ENCODE data around the gene NRXN2.

The NRXN2 gene

GRCh38 chr11:64719406-64719805 is 3.6 kb downstream of the NRXN2 start:
- H3K4me1 ChIP-seq (ENCODE audit: control insufficient read depth, insufficient read depth, low read length): no peaks in the 10 kb centered on the region
- H3K4me3 ChIP-seq (ENCODE audit: insufficient read depth, low read depth, low read length): no peak overlapping the region
- 92 to 95% methylated on average over 10 of the region's 10 CpGs for WGBS, 2 experiments
- no peaks in the 10 kb centered on the region for H3K9me3 ChIP-seq (ENCODE audit: control insufficient read depth, low read length)
- no peaks in the 10 kb centered on the region for H3K36me3 ChIP-seq (ENCODE audit: control insufficient read depth, insufficient read depth, low read length)
- H3K27me3 ChIP-seq (ENCODE audit: control insufficient read depth, insufficient read depth, low read length, poor library complexity, severe bottlenecking): peaks cover 55% of the 10 kb centered on the region
- H3K27ac ChIP-seq (ENCODE audit: insufficient read depth, low read depth, low read length, poor library complexity, severe bottlenecking): no peak overlapping the region

GRCh38 chr11:64718780-64719124 is 4.2 kb downstream of the NRXN2 start:
- 86 to 92% methylated on average over 4 of the region's 4 CpGs for WGBS, 2 experiments
- no peaks in the 10 kb centered on the region for H3K4me1 ChIP-seq (ENCODE audit: control insufficient read depth, insufficient read depth, low read length)
- no peaks in the 10 kb centered on the region for H3K36me3 ChIP-seq (ENCODE audit: control insufficient read depth, insufficient read depth, low read length)
- no peaks in the 10 kb centered on the region for H3K9me3 ChIP-seq (ENCODE audit: control insufficient read depth, low read length)
- no peak overlapping the region for H3K4me3 ChIP-seq (ENCODE audit: insufficient read depth, low read depth, low read length)
- H3K27ac ChIP-seq (ENCODE audit: insufficient read depth, low read depth, low read length, poor library complexity, severe bottlenecking): no peak overlapping the region
- H3K27me3 ChIP-seq (ENCODE audit: control insufficient read depth, insufficient read depth, low read length, poor library complexity, severe bottlenecking): peaks cover 62% of the 10 kb centered on the region

- no peaks in the 10 kb centered on the region for H3K4me1 ChIP-seq (ENCODE audit: control insufficient read depth, insufficient read depth, low read length)
- no peaks in the 10 kb centered on the region for H3K36me3 ChIP-seq (ENCODE audit: control insufficient read depth, insufficient read depth, low read length)
- H3K27me3 ChIP-seq (ENCODE audit: control insufficient read depth, insufficient read depth, low read length, poor library complexity, severe bottlenecking): peaks cover 67% of the 10 kb centered on the region
- no peak overlapping the region for H3K27ac ChIP-seq (ENCODE audit: insufficient read depth, low read depth, low read length, poor library complexity, severe bottlenecking)
- no peak overlapping the region for H3K4me3 ChIP-seq (ENCODE audit: insufficient read depth, low read depth, low read length)
- H3K9me3 ChIP-seq (ENCODE audit: control insufficient read depth, low read length): no peaks in the 10 kb centered on the region
- WGBS, 2 experiments: 90% methylated on average over 15 of the region's 15 CpGs
Observed at GRCh38 chr11:64718084-64718779, 4.8 kb downstream of the NRXN2 start.

GRCh38 chr11:64717268-64717578 is 5.8 kb downstream of the NRXN2 start:
- H3K4me3 ChIP-seq (ENCODE audit: insufficient read depth, low read depth, low read length): no peak overlapping the region
- H3K27me3 ChIP-seq (ENCODE audit: control insufficient read depth, insufficient read depth, low read length, poor library complexity, severe bottlenecking): peaks cover 72% of the 10 kb centered on the region
- no peaks in the 10 kb centered on the region for H3K9me3 ChIP-seq (ENCODE audit: control insufficient read depth, low read length)
- no peak overlapping the region for H3K27ac ChIP-seq (ENCODE audit: insufficient read depth, low read depth, low read length, poor library complexity, severe bottlenecking)
- no peaks in the 10 kb centered on the region for H3K4me1 ChIP-seq (ENCODE audit: control insufficient read depth, insufficient read depth, low read length)
- 77 to 84% methylated on average over 4 of the region's 4 CpGs for WGBS, 2 experiments
- H3K36me3 ChIP-seq (ENCODE audit: control insufficient read depth, insufficient read depth, low read length): no peaks in the 10 kb centered on the region

- Histone ChIP-seq H3K36me3 (ENCODE audit: control insufficient read depth, insufficient read depth, low read length) (no peaks in the 10 kb centered on the region), H3K27ac (ENCODE audit: insufficient read depth, low read depth, low read length, poor library complexity, severe bottlenecking) (no peak overlapping the region), H3K4me3 (ENCODE audit: insufficient read depth, low read depth, low read length) (no peak overlapping the region), H3K4me1 (ENCODE audit: control insufficient read depth, insufficient read depth, low read length) (no peaks in the 10 kb centered on the region), H3K27me3 (ENCODE audit: control insufficient read depth, insufficient read depth, low read length, poor library complexity, severe bottlenecking) (peaks cover 72% of the 10 kb centered on the region), H3K9me3 (ENCODE audit: control insufficient read depth, low read length) (no peaks in the 10 kb centered on the region)
- WGBS, 2 experiments: 71 to 76% methylated on average over 21 of the region's 21 CpGs
Observed at GRCh38 chr11:64716473-64717267, 6.3 kb downstream of the NRXN2 start.

GRCh38 chr11:64715756-64716472 is 7.1 kb downstream of the NRXN2 start:
- no peaks in the 10 kb centered on the region for H3K36me3 ChIP-seq (ENCODE audit: control insufficient read depth, insufficient read depth, low read length)
- H3K27ac ChIP-seq (ENCODE audit: insufficient read depth, low read depth, low read length, poor library complexity, severe bottlenecking): no peak overlapping the region
- no peaks in the 10 kb centered on the region for H3K4me1 ChIP-seq (ENCODE audit: control insufficient read depth, insufficient read depth, low read length)
- peaks cover 72% of the 10 kb centered on the region for H3K27me3 ChIP-seq (ENCODE audit: control insufficient read depth, insufficient read depth, low read length, poor library complexity, severe bottlenecking)
- H3K9me3 ChIP-seq (ENCODE audit: control insufficient read depth, low read length): no peaks in the 10 kb centered on the region
- WGBS, 2 experiments: 80 to 84% methylated on average over 10 to 13 of the region's 13 CpGs
- no peak overlapping the region for H3K4me3 ChIP-seq (ENCODE audit: insufficient read depth, low read depth, low read length)

GRCh38 chr11:64715110-64715509 is 7.9 kb downstream of the NRXN2 start:
- no peaks in the 10 kb centered on the region for H3K4me1 ChIP-seq (ENCODE audit: control insufficient read depth, insufficient read depth, low read length)
- H3K27ac ChIP-seq (ENCODE audit: insufficient read depth, low read depth, low read length, poor library complexity, severe bottlenecking): no peak overlapping the region
- 85% methylated on average over 5 of the region's 5 CpGs for WGBS, 2 experiments
- H3K27me3 ChIP-seq (ENCODE audit: control insufficient read depth, insufficient read depth, low read length, poor library complexity, severe bottlenecking): peaks cover 72% of the 10 kb centered on the region
- H3K9me3 ChIP-seq (ENCODE audit: control insufficient read depth, low read length): no peaks in the 10 kb centered on the region
- no peaks in the 10 kb centered on the region for H3K36me3 ChIP-seq (ENCODE audit: control insufficient read depth, insufficient read depth, low read length)
- H3K4me3 ChIP-seq (ENCODE audit: insufficient read depth, low read depth, low read length): no peak overlapping the region

- no peak overlapping the region for H3K27ac ChIP-seq (ENCODE audit: insufficient read depth, low read depth, low read length, poor library complexity, severe bottlenecking)
- WGBS, 2 experiments: 81 to 88% methylated on average over 4 to 5 of the region's 5 CpGs
- H3K27me3 ChIP-seq (ENCODE audit: control insufficient read depth, insufficient read depth, low read length, poor library complexity, severe bottlenecking): peaks cover 72% of the 10 kb centered on the region
- no peaks in the 10 kb centered on the region for H3K4me1 ChIP-seq (ENCODE audit: control insufficient read depth, insufficient read depth, low read length)
- H3K9me3 ChIP-seq (ENCODE audit: control insufficient read depth, low read length): no peaks in the 10 kb centered on the region
- H3K36me3 ChIP-seq (ENCODE audit: control insufficient read depth, insufficient read depth, low read length): no peaks in the 10 kb centered on the region
- no peak overlapping the region for H3K4me3 ChIP-seq (ENCODE audit: insufficient read depth, low read depth, low read length)
Observed at GRCh38 chr11:64714666-64715065, 8.3 kb downstream of the NRXN2 start.

- Histone ChIP-seq H3K9me3 (ENCODE audit: control insufficient read depth, low read length) (no peaks in the 10 kb centered on the region), H3K4me3 (ENCODE audit: insufficient read depth, low read depth, low read length) (no peak overlapping the region), H3K36me3 (ENCODE audit: control insufficient read depth, insufficient read depth, low read length) (no peaks in the 10 kb centered on the region), H3K4me1 (ENCODE audit: control insufficient read depth, insufficient read depth, low read length) (no peaks in the 10 kb centered on the region), H3K27ac (ENCODE audit: insufficient read depth, low read depth, low read length, poor library complexity, severe bottlenecking) (no peak overlapping the region), H3K27me3 (ENCODE audit: control insufficient read depth, insufficient read depth, low read length, poor library complexity, severe bottlenecking) (peaks cover 72% of the 10 kb centered on the region)
- 3 to 4% methylated on average over 38 to 39 of the region's 39 CpGs for WGBS, 2 experiments
Observed at GRCh38 chr11:64713781-64714363, 9.1 kb downstream of the NRXN2 start.
